ENCODE data around the gene ZSCAN2. TPM values are rescaled to one million over a fixed set of nuclear protein-coding genes. Genes with fewer than 3 reads are reported as not detected.
"Not testable (repeated sequence)": the region's sequence is repeated elsewhere in the genome, so short reads cannot be mapped to it uniquely, and the experiment has no call there.

ZSCAN2 gene
- total RNA-seq: 10 to 100 TPM in 2 of 3 donors, 1 to 10 TPM in 1; 7.8 to 14.8 (median 14.4) TPM

DNA sequence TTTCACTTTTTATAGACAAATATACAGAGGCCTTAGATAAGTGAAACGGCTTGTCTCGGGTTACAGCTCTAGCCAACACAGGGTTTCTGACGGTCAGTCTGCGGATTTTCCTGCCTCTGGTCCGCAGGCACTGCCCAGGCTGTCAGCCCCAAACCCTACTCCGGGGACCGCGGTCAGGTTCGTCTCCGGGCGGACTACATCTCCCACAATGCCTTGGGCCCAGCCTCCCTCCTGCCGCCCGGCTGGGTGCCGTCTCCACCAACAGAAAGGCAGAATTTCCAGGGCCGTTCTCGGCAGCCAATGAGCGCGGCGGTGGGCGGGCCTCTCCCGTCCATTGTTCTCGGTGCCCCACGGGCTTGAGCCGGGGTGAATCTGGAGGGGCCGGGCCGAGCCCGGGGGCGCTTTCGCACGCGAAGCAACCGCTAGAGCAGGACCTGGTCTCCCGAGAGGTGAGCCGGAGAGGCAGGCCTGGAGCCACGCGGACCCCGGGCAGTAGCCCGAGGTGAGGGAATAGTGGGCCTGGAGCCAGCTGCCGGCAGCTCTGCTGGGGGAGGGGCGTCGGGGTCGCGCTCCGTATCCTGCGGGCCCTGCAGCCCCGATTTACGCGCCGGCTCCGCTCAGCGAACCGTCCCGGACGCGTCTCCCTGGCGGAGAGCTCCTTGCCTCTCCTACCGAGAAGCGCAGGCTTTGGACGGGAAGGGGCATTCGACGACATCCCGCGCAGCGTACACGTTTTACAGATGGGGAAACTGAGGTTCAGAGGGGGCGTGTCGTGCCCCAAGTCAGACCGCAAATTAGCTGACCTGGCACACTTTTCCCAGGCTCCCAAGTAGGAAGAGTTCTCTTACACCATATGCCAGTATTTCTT, at the start of gene ZSCAN2:
TSS of gene ZSCAN2 (plus strand) at position 323 of the 868 bp plus-strand sequence. CDS start 2,919 bp downstream, outside the sequence.
- Histone ChIP-seq H3K27ac (peak within 1 kb of the TSS; percentile 69 to 86), H3K27me3 (no peaks in the 10 kb centered on the region), H3K9me3 (no peaks in the 10 kb centered on the region), H3K36me3 (no peaks in the 10 kb centered on the region), H3K4me3 (peak within 1 kb of the TSS; percentile 81 to 86 (median 84)), H3K4me1 (no peaks in the 10 kb centered on the region)
- TF ChIP-seq, protein P1, sequence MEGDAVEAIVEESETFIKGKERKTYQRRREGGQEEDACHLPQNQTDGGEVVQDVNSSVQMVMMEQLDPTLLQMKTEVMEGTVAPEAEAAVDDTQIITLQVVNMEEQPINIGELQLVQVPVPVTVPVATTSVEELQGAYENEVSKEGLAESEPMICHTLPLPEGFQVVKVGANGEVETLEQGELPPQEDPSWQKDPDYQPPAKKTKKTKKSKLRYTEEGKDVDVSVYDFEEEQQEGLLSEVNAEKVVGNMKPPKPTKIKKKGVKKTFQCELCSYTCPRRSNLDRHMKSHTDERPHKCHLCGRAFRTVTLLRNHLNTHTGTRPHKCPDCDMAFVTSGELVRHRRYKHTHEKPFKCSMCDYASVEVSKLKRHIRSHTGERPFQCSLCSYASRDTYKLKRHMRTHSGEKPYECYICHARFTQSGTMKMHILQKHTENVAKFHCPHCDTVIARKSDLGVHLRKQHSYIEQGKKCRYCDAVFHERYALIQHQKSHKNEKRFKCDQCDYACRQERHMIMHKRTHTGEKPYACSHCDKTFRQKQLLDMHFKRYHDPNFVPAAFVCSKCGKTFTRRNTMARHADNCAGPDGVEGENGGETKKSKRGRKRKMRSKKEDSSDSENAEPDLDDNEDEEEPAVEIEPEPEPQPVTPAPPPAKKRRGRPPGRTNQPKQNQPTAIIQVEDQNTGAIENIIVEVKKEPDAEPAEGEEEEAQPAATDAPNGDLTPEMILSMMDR (IDR thresholded peaks at IDR 0.05): no peak
- peak in 2 of 3 donors; percentile 17 to 35 for TF ChIP-seq POLR2AphosphoS5 (IDR thresholded peaks at IDR 0.05)
- no peak for TF ChIP-seq POLR2A (IDR thresholded peaks at IDR 0.05)
- DNase-seq (ENCODE audit: low spot score in 2 of 2): peak; percentile 95 to 96
- intact Hi-C loops (cut with DNase I; ENCODE audit: low total_unique reads): no loop called here

DNA sequence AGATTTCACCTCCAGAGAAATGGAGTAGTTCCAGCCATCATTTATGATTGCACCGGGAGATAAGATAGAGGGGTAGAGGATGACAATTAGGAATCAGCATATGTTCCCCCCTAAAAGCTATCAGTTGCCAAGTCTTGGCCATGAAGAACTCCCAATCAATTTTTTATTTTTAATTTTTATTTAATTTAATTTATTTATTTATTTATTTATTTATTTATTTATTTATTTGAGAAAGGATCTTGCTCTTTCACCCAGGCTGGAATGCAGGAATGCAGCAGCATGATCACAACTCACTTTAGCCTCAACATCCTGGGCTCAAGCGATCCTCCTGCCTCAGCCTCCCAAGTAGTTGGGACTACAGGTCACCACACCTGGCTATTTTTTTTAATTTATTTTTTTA, 49.2 kb upstream of the ZSCAN2 start:
- H3K4me1 ChIP-seq; H3K36me3 ChIP-seq; H3K27ac ChIP-seq; DNase-seq (ENCODE audit: low spot score in 2 of 2); H3K27me3 ChIP-seq; H3K9me3 ChIP-seq; intact Hi-C loops (cut with DNase I; ENCODE audit: low total_unique reads); H3K4me3 ChIP-seq: not testable (repeated sequence)

DNA sequence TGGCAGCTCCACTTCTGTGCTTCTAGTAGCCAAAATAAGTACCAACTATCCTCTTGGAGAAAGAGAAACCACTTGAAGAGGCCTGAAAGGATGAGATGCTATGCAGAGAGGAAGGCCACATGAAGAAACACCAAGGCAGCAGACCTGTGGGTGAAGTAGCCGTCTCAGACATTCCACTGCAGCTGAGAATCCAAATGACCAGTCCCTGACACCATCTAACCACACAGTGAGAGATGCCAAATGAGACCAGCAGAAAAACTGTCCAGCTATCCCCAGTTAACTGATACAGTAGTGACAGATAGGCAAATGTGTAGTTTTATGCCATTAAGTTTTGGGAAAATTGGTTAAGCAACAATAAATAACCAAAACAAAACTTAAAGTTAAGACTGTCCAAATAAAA, 47.9 kb upstream of the ZSCAN2 start:
- Histone ChIP-seq H3K36me3 (no peaks in the 10 kb centered on the region), H3K4me3 (no peak overlapping the region), H3K27me3 (no peaks in the 10 kb centered on the region), H3K9me3 (no peaks in the 10 kb centered on the region), H3K4me1 (no peaks in the 10 kb centered on the region), H3K27ac (no peak overlapping the region)
- TF ChIP-seq POLR2A (IDR thresholded peaks at IDR 0.05) (no peak), POLR2AphosphoS5 (IDR thresholded peaks at IDR 0.05) (no peak)
- TF ChIP-seq, protein P1 (IDR thresholded peaks at IDR 0.05): no peak
- no peak for DNase-seq (ENCODE audit: low spot score in 2 of 2)
- intact Hi-C loops (cut with DNase I; ENCODE audit: low total_unique reads): no loop called here

DNA sequence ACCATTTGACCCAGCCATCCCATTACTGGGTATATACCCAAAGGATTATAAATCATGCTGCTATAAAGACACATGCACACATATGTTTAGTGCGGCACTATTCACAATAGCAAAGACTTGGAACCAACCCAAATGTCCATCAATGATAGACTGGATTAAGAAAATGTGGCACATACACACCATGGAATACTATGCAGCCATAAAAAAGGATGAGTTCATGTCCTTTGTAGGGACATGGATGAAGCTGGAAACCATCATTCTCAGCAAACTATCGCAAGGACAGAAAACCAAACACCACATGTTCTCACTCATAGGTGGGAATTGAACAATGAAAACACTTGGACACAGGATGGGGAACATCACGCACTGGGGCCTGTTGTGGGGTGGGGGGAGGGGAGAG, 44.1 kb upstream of the ZSCAN2 start:
- H3K27ac ChIP-seq; H3K27me3 ChIP-seq; H3K9me3 ChIP-seq; H3K4me1 ChIP-seq; intact Hi-C loops (cut with DNase I; ENCODE audit: low total_unique reads); DNase-seq (ENCODE audit: low spot score in 2 of 2); H3K4me3 ChIP-seq; H3K36me3 ChIP-seq: not testable (repeated sequence)

DNA sequence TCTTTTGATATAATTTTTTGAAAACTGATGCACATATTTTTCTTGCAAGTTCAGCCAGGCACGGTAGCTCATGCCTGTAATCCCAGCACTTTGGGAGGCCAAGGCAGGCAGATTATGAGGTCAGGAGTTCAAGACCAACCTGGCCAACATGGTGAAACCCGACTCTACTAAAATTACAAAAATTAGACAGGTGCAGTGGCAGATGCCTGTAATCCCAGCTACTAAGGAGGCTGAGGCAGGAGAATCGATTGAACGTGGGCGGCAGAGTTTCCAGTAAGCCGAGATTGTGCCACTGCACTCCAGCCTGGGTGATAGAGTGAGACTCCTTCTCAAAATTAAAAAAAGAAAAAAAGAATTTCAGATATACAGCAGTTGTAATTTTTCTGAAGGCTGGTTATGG, 32.8 kb upstream of the ZSCAN2 start:
- H3K4me1 ChIP-seq; DNase-seq (ENCODE audit: low spot score in 2 of 2); H3K36me3 ChIP-seq; H3K27me3 ChIP-seq; H3K27ac ChIP-seq; intact Hi-C loops (cut with DNase I; ENCODE audit: low total_unique reads); H3K9me3 ChIP-seq; H3K4me3 ChIP-seq: not testable (repeated sequence)

DNA sequence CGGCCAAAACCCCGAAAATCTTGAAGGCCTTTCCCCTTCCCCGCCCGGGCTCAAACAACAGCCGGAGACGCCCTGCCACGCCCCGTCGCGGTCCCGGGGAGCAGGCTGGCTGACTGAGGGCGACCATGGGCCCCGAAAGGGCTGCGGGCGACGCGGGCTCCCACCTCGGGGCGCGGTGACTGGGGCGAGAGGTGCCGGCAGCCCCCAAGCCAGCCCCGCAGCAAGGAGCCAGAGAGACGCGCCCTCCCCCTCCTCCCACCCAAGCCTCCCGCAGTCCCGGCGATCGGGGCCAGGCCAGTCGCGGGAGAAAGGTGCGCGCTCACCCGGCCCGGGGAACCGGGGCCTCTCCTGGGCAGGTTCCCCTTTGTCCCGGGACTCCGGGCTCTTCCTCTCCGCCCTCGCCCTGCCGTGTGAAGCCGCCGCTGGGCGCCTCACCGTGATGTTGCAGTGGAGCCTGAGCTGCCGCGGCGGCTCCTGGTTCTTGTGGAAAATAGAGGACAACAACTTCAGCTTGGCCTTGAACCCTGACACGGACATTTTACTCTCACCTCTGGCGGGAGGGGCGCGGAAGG, 30.6 kb upstream of the ZSCAN2 start:
- no peaks in the 10 kb centered on the region for H3K36me3 ChIP-seq
- DNase-seq (ENCODE audit: low spot score in 2 of 2): peak in 1 of 2 donors; percentile 62
- H3K4me1 ChIP-seq: no peaks in the 10 kb centered on the region
- H3K27ac ChIP-seq: peak overlapping the region; percentile 94 to 98
- H3K27me3 ChIP-seq: no peaks in the 10 kb centered on the region
- no peaks in the 10 kb centered on the region for H3K9me3 ChIP-seq
- no peak for TF ChIP-seq POLR2AphosphoS5 (IDR thresholded peaks at IDR 0.05)
- no peak for TF ChIP-seq POLR2A (IDR thresholded peaks at IDR 0.05)
- TF ChIP-seq, protein P1 (IDR thresholded peaks at IDR 0.05): no peak
- intact Hi-C loops (cut with DNase I; ENCODE audit: low total_unique reads): no loop called here
- H3K4me3 ChIP-seq: peak overlapping the region; percentile 77 to 89 (median 81)
